Mesenchymal stem cell (in vitro differentiated cells and primary cell): ENCODE measurements around the gene KRT39.

Experiments
- DNase-seq: peaks from one replicate; pipeline ENCODE4 v3.0.0-alpha.2; 2013
- H2AFZ ChIP-seq: one replicate; pipeline ENCODE4 v1.6.1; 2013; ENCODE audit warnings: low read depth, mild to moderate bottlenecking, control low read depth, inconsistent platforms, low read length, moderate library complexity
- H2AK5ac ChIP-seq: 2 replicates; pipeline ENCODE4 v1.6.1; 2013; ENCODE audit warnings: low read length, moderate library complexity, mild to moderate bottlenecking, inconsistent platforms; ENCODE audit not compliant: severe bottlenecking
- H2BK120ac ChIP-seq: one replicate; pipeline ENCODE4 v1.6.1; 2013; ENCODE audit warnings: low read depth, mild to moderate bottlenecking, inconsistent platforms, low read length, moderate library complexity
- H2BK12ac ChIP-seq, 2 experiments: one replicate each; pipeline ENCODE4 v1.6.1; 2013; ENCODE audit warnings: inconsistent platforms in 2 of 2, low read length in 2 of 2, mild to moderate bottlenecking in 2 of 2, moderate library complexity in 2 of 2, control low read depth in 1 of 2
- H2BK15ac ChIP-seq: one replicate; pipeline ENCODE4 v1.6.1; 2013; ENCODE audit warnings: mild to moderate bottlenecking, low read depth, inconsistent platforms; ENCODE audit not compliant: poor library complexity, severe bottlenecking
- H2BK5ac ChIP-seq: 2 replicates; pipeline ENCODE4 v1.6.1; 2013; ENCODE audit warnings: low read depth, mild to moderate bottlenecking, low read length, control low read depth, inconsistent platforms; ENCODE audit not compliant: poor library complexity, severe bottlenecking
- H3K14ac ChIP-seq, 2 experiments: one replicate each; pipeline ENCODE4 v1.6.1; 2013; ENCODE audit warnings: inconsistent platforms in 2 of 2, low read length in 2 of 2, control low read depth in 1 of 2, mild to moderate bottlenecking in 1 of 2, moderate library complexity in 1 of 2
- H3K18ac ChIP-seq, 2 experiments: one replicate each; pipeline ENCODE4 v1.6.1; 2013; ENCODE audit warnings: inconsistent platforms in 2 of 2, low read length in 2 of 2, control low read depth in 1 of 2, low read depth in 1 of 2, mild to moderate bottlenecking in 1 of 2
- H3K23ac ChIP-seq, 2 experiments: one replicate each; pipeline ENCODE4 v1.6.1; 2013; ENCODE audit warnings: inconsistent platforms in 2 of 2, low read length in 2 of 2, mild to moderate bottlenecking in 2 of 2, moderate library complexity in 2 of 2, control low read depth in 1 of 2
- H3K27ac ChIP-seq: 2 replicates; pipeline ENCODE4 v1.5.1; 2013; ENCODE audit warnings: mild to moderate bottlenecking, moderate library complexity, low read length, control low read depth, inconsistent platforms; ENCODE audit not compliant: poor library complexity, severe bottlenecking
- H3K27me3 ChIP-seq, 2 experiments: 2 replicates each; pipeline versions ENCODE4 v1.6.1 to v1.7.0; 2013; ENCODE audit warnings: low read length in 2 of 2, mild to moderate bottlenecking in 2 of 2, moderate library complexity in 2 of 2, control low read depth in 1 of 2, inconsistent platforms in 1 of 2; ENCODE audit not compliant: control insufficient read depth in 1 of 2, insufficient read depth in 1 of 2
- H3K36me3 ChIP-seq, 2 experiments: 2 replicates each; pipeline versions ENCODE4 v1.6.1 to v1.7.0; 2013; ENCODE audit warnings: low read length in 2 of 2, control low read depth in 1 of 2, inconsistent platforms in 1 of 2, low read depth in 1 of 2, mild to moderate bottlenecking in 1 of 2; ENCODE audit not compliant: insufficient read depth in 2 of 2, control insufficient read depth in 1 of 2
- H3K4ac ChIP-seq, 2 experiments: one replicate each; pipeline ENCODE4 v1.6.1; 2013; ENCODE audit warnings: inconsistent platforms in 2 of 2, low read length in 2 of 2, mild to moderate bottlenecking in 2 of 2, moderate library complexity in 2 of 2, control low read depth in 1 of 2, low read depth in 1 of 2
- H3K4me1 ChIP-seq: 2 replicates; pipeline ENCODE4 v1.6.1; 2013; ENCODE audit warnings: low read depth, low read length, control low read depth; ENCODE audit not compliant: control insufficient read depth, insufficient read depth
- H3K4me2 ChIP-seq: 2 replicates; pipeline ENCODE4 v1.6.1; 2013; ENCODE audit warnings: low read length, mild to moderate bottlenecking, inconsistent platforms; ENCODE audit not compliant: poor library complexity, severe bottlenecking
- H3K4me3 ChIP-seq, 2 experiments: 2 replicates each; pipeline versions ENCODE4 v1.5.1 to v1.7.0; 2013; ENCODE audit warnings: low read length in 2 of 2, mild to moderate bottlenecking in 2 of 2, control low read depth in 1 of 2, low read depth in 1 of 2; ENCODE audit not compliant: insufficient read depth in 1 of 2
- H3K79me1 ChIP-seq: replicated peaks from 2 replicates; pipeline ENCODE4 v1.6.1; 2013; ENCODE audit warnings: mild to moderate bottlenecking, control low read depth, low read length, inconsistent platforms; ENCODE audit not compliant: poor library complexity, severe bottlenecking
- H3K9ac ChIP-seq: 2 replicates; pipeline ENCODE4 v1.7.0; 2013; ENCODE audit warnings: mild to moderate bottlenecking, low read length, moderate library complexity
- H3K9me3 ChIP-seq: 2 replicates; pipeline ENCODE4 v1.7.0; 2013; ENCODE audit warnings: mild to moderate bottlenecking, low read length; ENCODE audit not compliant: control insufficient read depth
- H4K8ac ChIP-seq: one replicate; pipeline ENCODE4 v1.6.1; 2013; ENCODE audit warnings: inconsistent platforms, mild to moderate bottlenecking, low read length, moderate library complexity
- H4K91ac ChIP-seq: one replicate; pipeline ENCODE4 v1.6.1; 2013; ENCODE audit warnings: mild to moderate bottlenecking, low read length, inconsistent platforms
- WGBS: methylation state at CpG from one replicate; pipeline ENCODE4 v1.1.7; 2013; ENCODE audit warnings: mixed read lengths; 5-methylcytosine and 5-hydroxymethylcytosine counted together

KRT39 gene

DNA sequence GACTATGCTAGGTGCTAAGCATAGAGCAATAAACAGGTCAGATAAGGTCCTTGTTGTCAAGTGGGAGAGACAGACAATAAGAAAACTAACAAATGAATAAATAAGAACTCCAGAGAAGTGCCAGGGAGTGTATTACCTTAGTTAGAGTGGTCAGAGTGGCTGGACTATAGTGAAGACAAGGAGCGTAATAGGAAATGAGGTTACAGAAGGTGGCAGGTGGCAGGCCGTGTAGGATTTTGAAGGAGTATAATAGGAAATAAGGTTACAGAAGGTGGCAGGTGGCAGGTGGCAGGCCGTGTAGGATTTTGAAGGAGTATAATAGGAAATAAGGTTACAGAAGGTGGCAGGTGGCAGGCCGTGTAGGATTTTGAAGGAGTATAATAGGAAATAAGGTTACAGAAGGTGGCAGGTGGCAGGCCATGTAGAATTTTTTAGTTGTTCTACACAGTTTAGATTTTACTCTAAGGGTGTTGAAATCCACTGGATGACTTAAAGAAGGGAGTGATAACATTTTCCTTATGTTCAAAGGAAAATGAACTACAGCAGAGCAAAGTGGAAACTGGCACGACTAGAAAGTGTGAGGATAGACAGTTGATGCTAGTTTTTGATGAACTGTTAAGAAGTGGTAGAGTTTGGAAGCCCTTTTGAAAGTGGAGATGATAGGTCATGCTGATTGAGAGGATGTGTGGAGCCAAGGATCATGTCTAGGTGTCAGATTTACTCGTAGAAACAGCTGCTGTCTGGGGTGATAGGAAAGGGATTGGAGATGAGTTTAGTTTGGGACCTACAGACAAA, 45.8 kb upstream of the KRT39 start:
- H3K79me1 ChIP-seq = no peaks in the 10 kb centered on the region
- no peak overlapping the region for H3K23ac ChIP-seq
- H2AFZ ChIP-seq = no peak overlapping the region
- no peaks in the 10 kb centered on the region for H3K4me1 ChIP-seq
- H3K27me3 ChIP-seq = no peaks in the 10 kb centered on the region
- no peak overlapping the region for H3K4me3 ChIP-seq
- H2BK15ac ChIP-seq = no peak overlapping the region
- no peaks in the 10 kb centered on the region for H3K36me3 ChIP-seq
- H3K14ac ChIP-seq = no peak overlapping the region
- H3K18ac ChIP-seq = no peak overlapping the region
- no peak overlapping the region for H2BK12ac ChIP-seq
- H3K9me3 ChIP-seq = no peaks in the 10 kb centered on the region
- H2BK5ac ChIP-seq = no peak overlapping the region
- DNase-seq = no peak
- H3K4ac ChIP-seq = no peak overlapping the region
- H4K8ac ChIP-seq = no peak overlapping the region
- no peak overlapping the region for H3K4me2 ChIP-seq
- no peak overlapping the region for H3K9ac ChIP-seq
- 91% methylated on average over 6 of the region's 6 CpGs for WGBS
- H4K91ac ChIP-seq = no peak overlapping the region
- no peak overlapping the region for H2BK120ac ChIP-seq
- no peak overlapping the region for H3K27ac ChIP-seq
- peak overlapping the region; percentile 20 for H2AK5ac ChIP-seq

DNA sequence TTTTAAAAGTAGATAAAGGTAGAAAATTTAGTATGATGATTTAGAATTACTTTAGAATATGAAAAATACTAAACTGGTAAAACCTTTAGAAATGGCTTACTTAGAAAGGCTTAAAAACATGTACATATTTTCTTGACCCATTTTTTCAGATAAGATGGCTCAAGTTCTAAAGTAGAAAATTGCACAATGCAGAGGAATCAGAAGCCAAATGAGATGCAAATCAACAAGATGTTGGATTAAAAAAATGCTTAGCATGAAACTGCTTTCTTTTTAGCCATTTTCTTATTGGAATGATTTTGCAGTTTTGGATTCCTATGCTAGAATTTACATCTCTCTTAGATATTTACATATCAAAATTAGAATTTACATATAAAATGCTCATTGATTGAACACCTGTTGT, 43.7 kb upstream of the KRT39 start:
- H3K79me1 ChIP-seq = no peaks in the 10 kb centered on the region
- no peak overlapping the region for H3K14ac ChIP-seq
- H3K9me3 ChIP-seq = no peaks in the 10 kb centered on the region
- H3K18ac ChIP-seq = no peak overlapping the region
- H3K27me3 ChIP-seq = no peaks in the 10 kb centered on the region
- no peak overlapping the region for H3K4ac ChIP-seq
- no peak overlapping the region for H3K23ac ChIP-seq
- no peak overlapping the region for H3K27ac ChIP-seq
- H3K4me1 ChIP-seq = no peaks in the 10 kb centered on the region
- H3K4me3 ChIP-seq = no peak overlapping the region
- H2BK5ac ChIP-seq = no peak overlapping the region
- no peak overlapping the region for H2BK12ac ChIP-seq
- H4K91ac ChIP-seq = no peak overlapping the region
- H2AFZ ChIP-seq = no peak overlapping the region
- H2AK5ac ChIP-seq = no peak overlapping the region
- H2BK15ac ChIP-seq = no peak overlapping the region
- no peak for DNase-seq
- no peak overlapping the region for H4K8ac ChIP-seq
- no peak overlapping the region for H3K4me2 ChIP-seq
- H3K36me3 ChIP-seq = no peaks in the 10 kb centered on the region
- no peak overlapping the region for H3K9ac ChIP-seq
- no peak overlapping the region for H2BK120ac ChIP-seq

DNA sequence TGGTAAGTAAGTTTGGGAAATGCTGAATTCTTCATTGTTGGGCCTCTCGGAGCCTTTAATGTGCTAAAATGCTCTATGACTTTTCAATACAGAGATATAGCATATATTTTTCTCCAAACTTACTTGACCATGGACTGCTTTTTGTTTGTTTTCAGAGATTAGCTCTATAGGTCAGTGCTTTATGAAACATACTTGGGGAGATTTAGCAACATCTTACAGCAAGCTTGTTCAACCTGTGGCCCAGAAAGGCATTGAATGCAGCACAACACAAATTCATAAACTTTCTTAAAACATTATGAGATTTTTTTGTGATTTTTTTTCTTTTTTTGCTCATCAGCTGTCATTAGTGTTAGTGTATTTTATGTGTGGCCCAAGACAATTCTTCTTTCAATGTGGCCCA, 43.2 kb upstream of the KRT39 start:
- no peak overlapping the region for H3K23ac ChIP-seq
- H2AK5ac ChIP-seq = no peak overlapping the region
- no peaks in the 10 kb centered on the region for H3K79me1 ChIP-seq
- WGBS = no CpG with 5 or more reads among the region's 1 CpG
- H3K9me3 ChIP-seq = no peaks in the 10 kb centered on the region
- no peak overlapping the region for H3K9ac ChIP-seq
- no peak overlapping the region for H3K14ac ChIP-seq
- no peak overlapping the region for H4K8ac ChIP-seq
- H2BK120ac ChIP-seq = no peak overlapping the region
- H3K27ac ChIP-seq = no peak overlapping the region
- H3K27me3 ChIP-seq = no peaks in the 10 kb centered on the region
- H3K4ac ChIP-seq = no peak overlapping the region
- H3K36me3 ChIP-seq = no peaks in the 10 kb centered on the region
- H2BK15ac ChIP-seq = no peak overlapping the region
- no peak overlapping the region for H4K91ac ChIP-seq
- H3K18ac ChIP-seq = no peak overlapping the region
- no peak overlapping the region for H3K4me3 ChIP-seq
- no peak overlapping the region for H3K4me2 ChIP-seq
- no peak overlapping the region for H2BK12ac ChIP-seq
- no peak for DNase-seq
- no peaks in the 10 kb centered on the region for H3K4me1 ChIP-seq
- no peak overlapping the region for H2AFZ ChIP-seq
- H2BK5ac ChIP-seq = no peak overlapping the region

DNA sequence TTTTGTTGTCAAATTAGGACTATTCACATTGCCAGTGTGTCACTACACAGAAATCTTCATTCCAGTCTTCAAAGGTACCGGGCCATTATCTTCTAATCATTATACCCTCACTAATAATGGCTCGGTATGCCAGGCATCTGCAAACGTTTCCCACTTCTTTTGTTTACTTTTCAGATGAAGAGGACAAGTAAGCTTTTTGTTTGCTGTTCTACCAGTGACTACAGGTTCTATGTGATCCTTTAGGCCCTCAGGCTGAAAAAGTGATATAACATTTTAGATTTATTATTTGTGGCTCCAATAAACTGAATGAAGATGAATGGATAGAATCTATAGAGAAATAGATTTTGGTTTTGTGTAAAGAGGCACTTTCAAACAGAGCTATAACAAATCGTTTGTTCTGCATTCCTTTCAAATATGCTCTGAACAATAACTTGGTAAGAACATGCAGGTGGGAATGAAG, 42.6 kb upstream of the KRT39 start:
- no peak overlapping the region for H2AFZ ChIP-seq
- no peaks in the 10 kb centered on the region for H3K79me1 ChIP-seq
- H2BK12ac ChIP-seq = no peak overlapping the region
- no peak overlapping the region for H3K14ac ChIP-seq
- no peaks in the 10 kb centered on the region for H3K27me3 ChIP-seq
- H3K4me2 ChIP-seq = no peak overlapping the region
- no peak overlapping the region for H4K91ac ChIP-seq
- WGBS = 50% methylated on average over 1 of the region's 4 CpGs
- no peak overlapping the region for H2AK5ac ChIP-seq
- no peak overlapping the region for H2BK120ac ChIP-seq
- no peaks in the 10 kb centered on the region for H3K9me3 ChIP-seq
- H4K8ac ChIP-seq = no peak overlapping the region
- no peak overlapping the region for H2BK15ac ChIP-seq
- H3K4me3 ChIP-seq = no peak overlapping the region
- no peak overlapping the region for H3K4ac ChIP-seq
- no peak overlapping the region for H3K23ac ChIP-seq
- no peak overlapping the region for H3K9ac ChIP-seq
- no peaks in the 10 kb centered on the region for H3K36me3 ChIP-seq
- H3K27ac ChIP-seq = no peak overlapping the region
- no peaks in the 10 kb centered on the region for H3K4me1 ChIP-seq
- H3K18ac ChIP-seq = no peak overlapping the region
- no peak overlapping the region for H2BK5ac ChIP-seq
- no peak for DNase-seq
